Brain microvascular endothelial cell (primary cell): ENCODE data around the gene EYA3.
A peak's percentile ranks its signal among the peaks of the same experiment; 100 is the strongest.

Source experiments
- DNase-seq: peaks from one replicate; pipeline ENCODE4 v3.0.0-alpha.2; 2020
- H3K27ac ChIP-seq: fragments of 250-450 bp; sonication (Bioruptor Pico); 2 replicates; pipeline ENCODE4 v1.5.1; 2020; ENCODE audit warnings: mild to moderate bottlenecking, moderate library complexity
- H3K27me3 ChIP-seq: fragments of 250-450 bp; sonication (Bioruptor Pico); replicated peaks from 2 replicates; pipeline ENCODE4 v1.5.1; 2020; ENCODE audit warnings: mild to moderate bottlenecking
- H3K36me3 ChIP-seq: fragments of 250-450 bp; sonication (Bioruptor Pico); replicated peaks from 2 replicates; pipeline ENCODE4 v1.5.1; 2020; ENCODE audit warnings: mild to moderate bottlenecking
- H3K4me3 ChIP-seq: 2 replicates; pipeline ENCODE4 v1.5.1; 2011; ENCODE audit warnings: low read depth, mild to moderate bottlenecking, control low read depth, low read length, moderate library complexity
- in situ Hi-C: cut with HindIII; loops from 2 replicates; pipeline ENCODE4 v1.10.0; 2017; ENCODE audit warnings: low sequenced_read_pairs, low pct_ligation_motif_present
- TF ChIP-seq, protein P1 (sequence below): IDR thresholded peaks from 2 replicates; pipeline ENCODE4 v1.5.1; 2011; ENCODE audit warnings: low read depth, mild to moderate bottlenecking, moderate library complexity, low read length, control low read depth, inconsistent platforms; ENCODE audit errors: missing control alignments

EYA3 gene

DNA sequence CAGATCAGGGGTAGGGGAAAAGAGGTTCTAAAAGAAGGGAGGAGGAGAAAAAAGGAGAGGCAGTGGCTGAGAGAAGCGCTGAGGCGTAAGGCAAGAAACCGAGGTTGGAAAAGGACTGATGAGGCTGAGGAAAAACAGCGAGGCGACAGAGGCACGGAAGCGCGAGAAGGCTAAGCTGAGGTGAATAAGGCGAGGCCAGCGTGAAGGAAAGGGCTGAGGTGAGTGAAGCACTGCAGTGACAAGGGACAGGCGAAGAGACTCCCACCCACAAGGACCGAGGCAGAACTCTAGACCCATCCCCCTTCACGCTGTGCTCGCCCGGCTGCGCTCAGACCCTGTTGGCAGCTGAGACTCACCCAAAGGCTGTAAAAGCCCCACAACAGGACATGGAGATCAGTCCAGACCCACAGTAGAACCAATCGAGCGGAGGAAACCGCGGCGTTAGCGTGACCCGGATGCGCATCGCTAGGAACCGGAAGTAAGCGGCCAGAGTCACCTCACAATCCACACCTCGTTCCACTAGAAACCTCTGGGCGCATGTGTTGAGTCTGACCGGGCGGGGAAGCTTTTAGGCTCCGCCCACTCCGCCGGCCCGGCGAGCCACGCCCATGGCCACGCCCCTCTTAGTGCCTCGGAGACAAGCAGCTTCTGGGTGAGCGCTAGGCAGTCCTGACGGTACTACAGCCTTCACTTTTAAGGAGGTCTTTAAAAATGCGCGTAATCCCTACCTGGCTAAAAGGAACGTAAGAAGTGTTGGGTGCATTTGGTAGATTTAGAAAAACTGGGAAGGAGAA lies at the start of gene EYA3:
EYA3 (minus strand) TSS at position 443 of the 794 bp plus-strand sequence. CDS start 30,584 bp downstream, outside the sequence.
- Histone ChIP-seq H3K27ac (peak within 1 kb of the TSS; percentile 60), H3K4me3 (peak within 1 kb of the TSS; percentile 99), H3K36me3 (no peaks in the 10 kb centered on the region), H3K27me3 (no peaks in the 10 kb centered on the region)
- in situ Hi-C loops, result no loop called here
- DNase-seq, result peak; percentile 99
- TF ChIP-seq, protein P1, sequence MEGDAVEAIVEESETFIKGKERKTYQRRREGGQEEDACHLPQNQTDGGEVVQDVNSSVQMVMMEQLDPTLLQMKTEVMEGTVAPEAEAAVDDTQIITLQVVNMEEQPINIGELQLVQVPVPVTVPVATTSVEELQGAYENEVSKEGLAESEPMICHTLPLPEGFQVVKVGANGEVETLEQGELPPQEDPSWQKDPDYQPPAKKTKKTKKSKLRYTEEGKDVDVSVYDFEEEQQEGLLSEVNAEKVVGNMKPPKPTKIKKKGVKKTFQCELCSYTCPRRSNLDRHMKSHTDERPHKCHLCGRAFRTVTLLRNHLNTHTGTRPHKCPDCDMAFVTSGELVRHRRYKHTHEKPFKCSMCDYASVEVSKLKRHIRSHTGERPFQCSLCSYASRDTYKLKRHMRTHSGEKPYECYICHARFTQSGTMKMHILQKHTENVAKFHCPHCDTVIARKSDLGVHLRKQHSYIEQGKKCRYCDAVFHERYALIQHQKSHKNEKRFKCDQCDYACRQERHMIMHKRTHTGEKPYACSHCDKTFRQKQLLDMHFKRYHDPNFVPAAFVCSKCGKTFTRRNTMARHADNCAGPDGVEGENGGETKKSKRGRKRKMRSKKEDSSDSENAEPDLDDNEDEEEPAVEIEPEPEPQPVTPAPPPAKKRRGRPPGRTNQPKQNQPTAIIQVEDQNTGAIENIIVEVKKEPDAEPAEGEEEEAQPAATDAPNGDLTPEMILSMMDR, result no peak

- Histone ChIP-seq H3K27me3 (no peaks in the 10 kb centered on the region), H3K27ac (no peak overlapping the region), H3K36me3 (no peaks in the 10 kb centered on the region), H3K4me3 (no peak overlapping the region)
- TF ChIP-seq, protein P1, result no peak
- no peak for DNase-seq
- in situ Hi-C loops, result no loop called here
These were observed 48.7 kb upstream of the EYA3 start for GRCh38 chr1:28136922-28137613.

GRCh38 chr1:28136169-28136921 lies 47.9 kb upstream of the EYA3 start:
- Histone ChIP-seq H3K27me3 (no peaks in the 10 kb centered on the region), H3K27ac (no peak overlapping the region), H3K4me3 (no peak overlapping the region), H3K36me3 (no peaks in the 10 kb centered on the region)
- in situ Hi-C loops, result no loop called here
- TF ChIP-seq, protein P1, result no peak
- DNase-seq, result no peak

GRCh38 chr1:28135371-28136168 lies 47.2 kb upstream of the EYA3 start:
- H3K27ac ChIP-seq, result no peak overlapping the region
- DNase-seq, result no peak
- no peak overlapping the region for H3K4me3 ChIP-seq
- H3K27me3 ChIP-seq, result no peaks in the 10 kb centered on the region
- in situ Hi-C loops, result no loop called here
- no peaks in the 10 kb centered on the region for H3K36me3 ChIP-seq
- TF ChIP-seq, protein P1, result no peak

DNA sequence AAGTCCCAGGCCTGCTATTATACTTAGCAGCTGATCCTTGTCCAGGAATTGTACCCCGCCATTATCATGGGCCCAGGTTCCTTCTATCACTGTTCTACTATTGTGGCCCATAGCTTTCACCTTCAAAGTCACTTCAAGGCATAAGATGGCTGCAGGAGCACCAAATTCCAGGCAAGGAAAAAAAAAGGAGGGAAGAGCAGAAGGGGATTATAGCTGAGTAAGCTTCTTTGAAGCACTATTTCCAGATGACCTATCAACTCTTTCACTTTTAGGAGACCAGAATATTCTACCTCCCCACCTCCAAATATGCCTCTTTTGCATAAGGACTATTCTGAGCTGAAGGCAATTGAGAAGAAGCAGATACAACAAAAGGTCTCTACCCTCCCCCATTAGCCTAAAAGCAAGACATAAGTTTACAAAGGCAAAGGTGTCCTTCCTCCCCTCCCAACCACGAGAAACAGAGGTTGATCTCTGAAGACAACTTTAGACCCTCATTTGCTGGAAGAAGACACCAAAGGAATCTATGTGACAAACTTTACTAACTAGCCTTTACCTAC lies 46.3 kb upstream of the EYA3 start:
- Histone ChIP-seq H3K36me3 (no peaks in the 10 kb centered on the region), H3K27me3 (no peaks in the 10 kb centered on the region), H3K4me3 (no peak overlapping the region), H3K27ac (no peak overlapping the region)
- DNase-seq, result no peak
- in situ Hi-C loops, result no loop called here
- TF ChIP-seq, protein P1, result no peak
